BE2C (cell line): ENCODE measurements around the gene ARID1A.

Source experiments
- DNase-seq: peaks from one replicate; pipeline ENCODE4 v3.0.0-alpha.2; 2020
- H3K27me3 ChIP-seq: fragments of 250-450 bp; sonication (Bioruptor Pico); 2 replicates; pipeline ENCODE4 v1.5.1; 2020; ENCODE audit warnings: mild to moderate bottlenecking
- H3K36me3 ChIP-seq: fragments of 250-450 bp; sonication (Bioruptor Pico); 2 replicates; pipeline ENCODE4 v1.5.1; 2020; ENCODE audit warnings: mild to moderate bottlenecking
- H3K4me1 ChIP-seq: fragments of 250-450 bp; sonication (Bioruptor Pico); 2 replicates; pipeline ENCODE4 v1.5.1; 2020
- H3K4me3 ChIP-seq: 2 replicates; pipeline ENCODE4 v1.5.1; 2011; ENCODE audit warnings: low read depth, low read length
- H3K9me3 ChIP-seq: fragments of 250-450 bp; sonication (Bioruptor Pico); 2 replicates; pipeline ENCODE4 v1.5.1; 2020
- CTCF ChIP-seq: IDR thresholded peaks from 2 replicates; pipeline ENCODE4 v1.5.1; 2012; ENCODE audit warnings: mild to moderate bottlenecking, low read depth, low read length

The ARID1A gene

GRCh38 chr1:26782521-26783212 is 86.9 kb downstream of the ARID1A start:
- no peaks in the 10 kb centered on the region for H3K9me3 ChIP-seq
- DNase-seq: no peak
- H3K27me3 ChIP-seq: no peaks in the 10 kb centered on the region
- no peak overlapping the region for H3K4me3 ChIP-seq
- peaks cover 26% of the 10 kb centered on the region for H3K36me3 ChIP-seq
- no peak for TF ChIP-seq CTCF
- peaks cover 9% of the 10 kb centered on the region; the same call in 1 of the 2 replicates for H3K4me1 ChIP-seq

- H3K9me3 ChIP-seq: no peaks in the 10 kb centered on the region
- H3K27me3 ChIP-seq: no peaks in the 10 kb centered on the region
- no peak for DNase-seq
- TF ChIP-seq CTCF: no peak
- no peak overlapping the region for H3K4me3 ChIP-seq
- H3K4me1 ChIP-seq: peaks cover 9% of the 10 kb centered on the region; the same call in 1 of the 2 replicates
- H3K36me3 ChIP-seq: peaks cover 21% of the 10 kb centered on the region
These were observed 87.8 kb downstream of the ARID1A start for GRCh38 chr1:26783646-26784022.

- no peaks in the 10 kb centered on the region for H3K9me3 ChIP-seq
- TF ChIP-seq CTCF: no peak
- H3K4me1 ChIP-seq: peaks cover 9% of the 10 kb centered on the region; the same call in 1 of the 2 replicates
- no peak overlapping the region for H3K4me3 ChIP-seq
- peak; percentile 21 for DNase-seq
- peaks cover 14% of the 10 kb centered on the region for H3K36me3 ChIP-seq
- H3K27me3 ChIP-seq: no peaks in the 10 kb centered on the region
These were observed 88.4 kb downstream of the ARID1A start for GRCh38 chr1:26784023-26784871.

DNA sequence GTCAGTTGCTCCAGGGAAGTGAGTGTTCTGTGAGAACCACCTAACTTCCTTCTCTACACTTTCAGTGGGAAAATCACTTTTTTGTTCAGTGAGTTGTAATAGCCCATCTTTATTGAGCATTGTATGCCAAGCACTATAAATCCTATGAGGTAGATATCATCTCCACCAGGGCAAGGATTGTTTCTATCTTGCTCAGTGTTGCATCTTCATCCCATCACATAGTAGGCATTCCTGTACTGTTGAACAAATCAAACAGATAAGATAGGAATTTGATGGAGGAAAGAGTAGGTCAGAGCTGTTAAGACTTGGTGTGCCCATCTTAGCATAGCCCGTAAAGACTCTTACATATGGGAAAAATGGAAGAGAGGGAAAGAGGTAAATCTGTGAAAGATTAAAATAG is 89.1 kb downstream of the ARID1A start:
- Histone ChIP-seq H3K27me3 (no peaks in the 10 kb centered on the region), H3K9me3 (no peaks in the 10 kb centered on the region), H3K4me1 (peaks cover 9% of the 10 kb centered on the region; the same call in 1 of the 2 replicates), H3K36me3 (peaks cover 8% of the 10 kb centered on the region), H3K4me3 (no peak overlapping the region)
- TF ChIP-seq CTCF: no peak
- DNase-seq: no peak

- H3K36me3 ChIP-seq: no peaks in the 10 kb centered on the region
- no peak for DNase-seq
- peaks cover 9% of the 10 kb centered on the region; the same call in 1 of the 2 replicates for H3K4me1 ChIP-seq
- no peaks in the 10 kb centered on the region for H3K27me3 ChIP-seq
- H3K4me3 ChIP-seq: no peak overlapping the region
- H3K9me3 ChIP-seq: no peaks in the 10 kb centered on the region
- no peak for TF ChIP-seq CTCF
These were observed 90.0 kb downstream of the ARID1A start for GRCh38 chr1:26785611-26786436.
